Suprapubic skin (tissue), 4 donors: Measurements from ENCODE around the gene AATF. TPM values are rescaled to one million over a fixed set of nuclear protein-coding genes. Genes with fewer than 3 reads are reported as not detected.

Experiments used
- DNase-seq, 2 donors: peaks; one replicate each; pipeline ENCODE4 v3.0.0-alpha.2; 2019; ENCODE audit warnings: low spot score in 2 of 2
- H3K27ac ChIP-seq: fragments of 200-600 bp; sonication (generic); one replicate; pipeline ENCODE4 v1.5.1; 2019
- H3K27me3 ChIP-seq: fragments of 200-600 bp; sonication (generic); one replicate; pipeline ENCODE4 v1.5.1; 2019
- H3K36me3 ChIP-seq: fragments of 200-600 bp; sonication (generic); one replicate; pipeline ENCODE4 v1.5.1; 2019
- H3K4me1 ChIP-seq: fragments of 200-600 bp; sonication (generic); one replicate; pipeline ENCODE4 v1.5.1; 2019
- H3K4me3 ChIP-seq: fragments of 200-600 bp; sonication (generic); one replicate; pipeline ENCODE4 v1.5.1; 2019; ENCODE audit warnings: mild to moderate bottlenecking
- H3K9me3 ChIP-seq: fragments of 200-600 bp; sonication (generic); one replicate; pipeline ENCODE4 v1.5.1; 2019
- EP300 ChIP-seq: sonication (generic); formaldehyde crosslinking; IDR thresholded peaks from one replicate; pipeline ENCODE4 v1.6.1; 2017; ENCODE audit warnings: antibody characterized with exemption
- POLR2A ChIP-seq, 2 donors: fragments of 450-650 bp; IDR thresholded peaks; one replicate each; pipeline ENCODE4 v1.6.1; 2017; ENCODE audit warnings: antibody characterized with exemption in 2 of 2, mild to moderate bottlenecking in 2 of 2, moderate library complexity in 2 of 2
- POLR2AphosphoS5 ChIP-seq, 3 donors: sonication (generic); formaldehyde crosslinking; IDR thresholded peaks; one replicate each; pipeline ENCODE4 v1.6.1; 2017; ENCODE audit warnings: antibody characterized with exemption in 3 of 3
- WGBS: methylation state at CpG from one replicate; pipeline ENCODE4 v1.1.5; 2018; 5-methylcytosine and 5-hydroxymethylcytosine counted together
- total RNA-seq, 4 donors: library from RNA; depleted of rRNA; stranded (reverse); fragments of >200 nt; gene quantifications; one replicate each; pipeline ENCODE4 v1.1.0, GENCODE V29; 2016
- TF ChIP-seq, protein P1 (sequence below), 2 donors: fragments of 200-600 bp in 1 of 2; fragments of 450-650 bp in 1 of 2; sonication (generic) in 1 of 2; IDR thresholded peaks; one replicate each; pipeline ENCODE4 v1.5.1; 2016 to 2019; ENCODE audit warnings: antibody characterized with exemption in 2 of 2, mild to moderate bottlenecking in 1 of 2, moderate library complexity in 1 of 2

Gene AATF
- total RNA-seq: 10 to 100 TPM; 32.5 to 38.2 (median 36.0) TPM

- Histone ChIP-seq H3K4me1 (peaks cover 25% of the 10 kb centered on the region), H3K9me3 (no peaks in the 10 kb centered on the region), H3K27me3 (peaks cover 37% of the 10 kb centered on the region), H3K36me3 (peaks cover 21% of the 10 kb centered on the region), H3K27ac (peak within 1 kb of the TSS; percentile 85), H3K4me3 (peak within 1 kb of the TSS; percentile 81)
- DNase-seq: peak; percentile 97 to 98
- under 1% methylated on average over 21 of the region's 90 CpGs for WGBS
- TF ChIP-seq POLR2AphosphoS5 (IDR thresholded peaks at IDR 0.05): peak; percentile 26 to 86 (median 52)
- TF ChIP-seq, protein P1, sequence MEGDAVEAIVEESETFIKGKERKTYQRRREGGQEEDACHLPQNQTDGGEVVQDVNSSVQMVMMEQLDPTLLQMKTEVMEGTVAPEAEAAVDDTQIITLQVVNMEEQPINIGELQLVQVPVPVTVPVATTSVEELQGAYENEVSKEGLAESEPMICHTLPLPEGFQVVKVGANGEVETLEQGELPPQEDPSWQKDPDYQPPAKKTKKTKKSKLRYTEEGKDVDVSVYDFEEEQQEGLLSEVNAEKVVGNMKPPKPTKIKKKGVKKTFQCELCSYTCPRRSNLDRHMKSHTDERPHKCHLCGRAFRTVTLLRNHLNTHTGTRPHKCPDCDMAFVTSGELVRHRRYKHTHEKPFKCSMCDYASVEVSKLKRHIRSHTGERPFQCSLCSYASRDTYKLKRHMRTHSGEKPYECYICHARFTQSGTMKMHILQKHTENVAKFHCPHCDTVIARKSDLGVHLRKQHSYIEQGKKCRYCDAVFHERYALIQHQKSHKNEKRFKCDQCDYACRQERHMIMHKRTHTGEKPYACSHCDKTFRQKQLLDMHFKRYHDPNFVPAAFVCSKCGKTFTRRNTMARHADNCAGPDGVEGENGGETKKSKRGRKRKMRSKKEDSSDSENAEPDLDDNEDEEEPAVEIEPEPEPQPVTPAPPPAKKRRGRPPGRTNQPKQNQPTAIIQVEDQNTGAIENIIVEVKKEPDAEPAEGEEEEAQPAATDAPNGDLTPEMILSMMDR (IDR thresholded peaks at IDR 0.05): no peak
- TF ChIP-seq POLR2A (IDR thresholded peaks at IDR 0.05): peak; percentile 57 to 67
Observed at GRCh38 chr17:36948717-36949460, at the start of gene AATF. Gene AATF (plus strand): TSS chr17:36948954. CDS start chr17:36949126, 172 bp downstream.

- Histone ChIP-seq H3K36me3 (no peaks in the 10 kb centered on the region), H3K4me1 (no peaks in the 10 kb centered on the region), H3K9me3 (no peaks in the 10 kb centered on the region), H3K4me3 (no peak overlapping the region), H3K27me3 (peaks cover 43% of the 10 kb centered on the region), H3K27ac (no peak overlapping the region)
- TF ChIP-seq POLR2A (IDR thresholded peaks at IDR 0.05) (no peak), POLR2AphosphoS5 (IDR thresholded peaks at IDR 0.05) (no peak), EP300 (no peak)
- TF ChIP-seq, protein P1 (IDR thresholded peaks at IDR 0.05): no peak
- WGBS: 63% methylated on average over 7 of the region's 7 CpGs
- DNase-seq: no peak
Observed at GRCh38 chr17:36899250-36900159, 49.2 kb upstream of the AATF start.

DNA sequence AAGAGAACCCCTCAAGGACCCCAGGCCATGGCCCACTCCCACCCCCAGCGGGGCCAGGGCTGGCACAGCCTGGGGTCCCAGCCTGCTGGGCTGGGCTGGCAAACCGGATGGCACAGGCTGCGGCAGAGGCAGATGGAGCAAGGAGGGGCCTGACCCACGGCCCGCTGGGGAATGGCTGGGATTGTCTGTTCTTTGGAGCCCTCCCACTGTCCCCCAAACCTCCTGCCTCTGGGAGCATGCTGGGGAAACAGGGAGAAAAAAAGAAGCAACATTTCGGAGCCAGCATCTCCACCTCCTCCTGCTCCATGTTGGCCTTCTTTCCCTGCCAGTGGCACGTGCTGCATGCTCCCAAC lies 48.6 kb upstream of the AATF start:
- Histone ChIP-seq H3K36me3 (no peaks in the 10 kb centered on the region), H3K4me1 (no peaks in the 10 kb centered on the region), H3K27me3 (peaks cover 38% of the 10 kb centered on the region), H3K9me3 (no peaks in the 10 kb centered on the region), H3K4me3 (no peak overlapping the region), H3K27ac (no peak overlapping the region)
- DNase-seq: no peak
- TF ChIP-seq, protein P1 (IDR thresholded peaks at IDR 0.05): no peak
- TF ChIP-seq POLR2A (IDR thresholded peaks at IDR 0.05) (no peak), POLR2AphosphoS5 (IDR thresholded peaks at IDR 0.05) (no peak), EP300 (no peak)
- 62% methylated on average over 7 of the region's 7 CpGs for WGBS

- no peak for DNase-seq
- H3K27me3 ChIP-seq: peaks cover 41% of the 10 kb centered on the region
- H3K4me1 ChIP-seq: no peaks in the 10 kb centered on the region
- H3K9me3 ChIP-seq: no peaks in the 10 kb centered on the region
- no peak overlapping the region for H3K4me3 ChIP-seq
- no peaks in the 10 kb centered on the region for H3K36me3 ChIP-seq
- H3K27ac ChIP-seq: no peak overlapping the region
- no peak for TF ChIP-seq POLR2A (IDR thresholded peaks at IDR 0.05)
- TF ChIP-seq, protein P1 (IDR thresholded peaks at IDR 0.05): no peak
- 38% methylated on average over 14 of the region's 14 CpGs for WGBS
Observed at GRCh38 chr17:36901506-36901905, 47.2 kb upstream of the AATF start.

DNA sequence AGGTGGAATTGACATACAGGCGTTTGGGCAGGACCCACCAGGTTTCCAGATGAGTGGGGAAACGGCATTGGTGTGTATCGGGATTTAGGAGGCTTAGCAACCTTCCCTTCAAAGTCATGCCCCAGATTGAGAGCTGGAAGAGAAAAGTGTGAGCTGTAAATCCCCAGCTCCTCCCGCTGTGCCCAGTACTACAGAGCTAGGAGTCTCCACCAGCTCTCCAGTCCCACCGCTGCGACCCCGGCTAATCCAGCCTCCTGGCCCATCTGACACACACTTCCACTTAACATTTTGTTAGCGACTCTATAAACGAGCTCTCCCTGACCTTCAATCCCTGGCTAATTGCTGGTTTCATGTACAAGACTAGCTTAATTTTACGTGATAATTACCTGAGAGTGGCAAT lies 41.3 kb upstream of the AATF start:
- no peak overlapping the region for H3K4me3 ChIP-seq
- DNase-seq: no peak
- no peaks in the 10 kb centered on the region for H3K9me3 ChIP-seq
- TF ChIP-seq, protein P1 (IDR thresholded peaks at IDR 0.05): no peak
- TF ChIP-seq POLR2AphosphoS5 (IDR thresholded peaks at IDR 0.05) (no peak), EP300 (no peak), POLR2A (IDR thresholded peaks at IDR 0.05) (no peak)
- WGBS: 79% methylated on average over 10 of the region's 10 CpGs
- H3K4me1 ChIP-seq: no peaks in the 10 kb centered on the region
- no peak overlapping the region for H3K27ac ChIP-seq
- peaks cover 69% of the 10 kb centered on the region for H3K27me3 ChIP-seq
- H3K36me3 ChIP-seq: no peaks in the 10 kb centered on the region
